GM12891 (cell line): ENCODE data around the gene KRTAP3-3.

Source experiments
- DNase-seq: peaks from one replicate; pipeline ENCODE4 v3.0.0; 2011; ENCODE audit warnings: low spot score; ENCODE audit not compliant: insufficient read length
- FAIRE-seq: peaks from 2 replicates; lab custom pipeline; 2011; peaks lifted over from hg19 to GRCh38; lab: Jason Lieb, UNC
- PAX5 ChIP-seq: IDR thresholded peaks from 2 replicates; pipeline ENCODE4 v1.6.1; 2011; ENCODE audit warnings: low read length, moderate library complexity, mild to moderate bottlenecking; ENCODE audit not compliant: insufficient read depth, severe bottlenecking
- POLR2A ChIP-seq: IDR thresholded peaks from 2 replicates; pipeline ENCODE4 v1.6.1; 2011; ENCODE audit warnings: low read depth, low read length, control low read depth
- POLR2AphosphoS5 ChIP-seq: IDR thresholded peaks from 2 replicates; pipeline ENCODE4 v1.6.1; 2011; ENCODE audit warnings: low read depth, low read length, control low read depth
- POU2F2 ChIP-seq: IDR thresholded peaks from 2 replicates; pipeline ENCODE4 v1.6.1; 2011; ENCODE audit warnings: low read depth, mild to moderate bottlenecking, control low read depth, low read length, moderate library complexity
- SPI1 ChIP-seq: IDR thresholded peaks from 2 replicates; pipeline ENCODE4 v1.6.1; 2011; ENCODE audit warnings: low read depth, low read length, control low read depth
- TAF1 ChIP-seq: IDR thresholded peaks from 2 replicates; pipeline ENCODE4 v1.6.1; 2011; ENCODE audit warnings: low read depth, low read length, control low read depth

Gene KRTAP3-3

GRCh38 chr17:41018541-41018940, 24.6 kb upstream of the KRTAP3-3 start:
- TF ChIP-seq PAX5 (no peak), POU2F2 (no peak), SPI1 (no peak), POLR2AphosphoS5 (no peak), POLR2A (no peak)
- no peak for FAIRE-seq
- no peak for DNase-seq

GRCh38 chr17:41016578-41017215, 22.7 kb upstream of the KRTAP3-3 start:
- FAIRE-seq (no peak), DNase-seq (no peak)
- TF ChIP-seq POU2F2 (no peak), SPI1 (no peak), TAF1 (no peak), PAX5 (no peak), POLR2A (no peak), POLR2AphosphoS5 (no peak)

GRCh38 chr17:41015454-41015853, 21.5 kb upstream of the KRTAP3-3 start:
- DNase-seq (no peak), FAIRE-seq (no peak)
- TF ChIP-seq SPI1 (no peak), POU2F2 (no peak), PAX5 (no peak), TAF1 (no peak), POLR2AphosphoS5 (no peak), POLR2A (no peak)

GRCh38 chr17:41013606-41014005, 19.6 kb upstream of the KRTAP3-3 start:
- DNase-seq (no peak), FAIRE-seq (no peak)
- TF ChIP-seq TAF1: no peak
- no peak for TF ChIP-seq SPI1
- no peak for TF ChIP-seq PAX5
- no peak for TF ChIP-seq POLR2AphosphoS5
- TF ChIP-seq POLR2A: no peak
- no peak for TF ChIP-seq POU2F2

- no peak for TF ChIP-seq SPI1
- TF ChIP-seq POLR2AphosphoS5: no peak
- no peak for TF ChIP-seq POLR2A
- TF ChIP-seq TAF1: no peak
- TF ChIP-seq PAX5: no peak
- TF ChIP-seq POU2F2: no peak
- DNase-seq: no peak
- no peak for FAIRE-seq
Measured at GRCh38 chr17:41013181-41013580, 19.2 kb upstream of the KRTAP3-3 start.

GRCh38 chr17:41012326-41013120, 18.6 kb upstream of the KRTAP3-3 start:
- DNase-seq (no peak), FAIRE-seq (no peak)
- TF ChIP-seq SPI1 (no peak), POLR2A (no peak), TAF1 (no peak), POLR2AphosphoS5 (no peak), PAX5 (no peak), POU2F2 (no peak)

- no peak for FAIRE-seq
- TF ChIP-seq POU2F2 (no peak), SPI1 (no peak), PAX5 (no peak), POLR2AphosphoS5 (no peak), POLR2A (no peak), TAF1 (no peak)
- DNase-seq: no peak
Measured at GRCh38 chr17:41010441-41010840, 16.5 kb upstream of the KRTAP3-3 start.

- TF ChIP-seq PAX5: no peak
- TF ChIP-seq POLR2A: no peak
- TF ChIP-seq TAF1: no peak
- no peak for TF ChIP-seq SPI1
- no peak for TF ChIP-seq POLR2AphosphoS5
- no peak for TF ChIP-seq POU2F2
- FAIRE-seq (no peak), DNase-seq (no peak)
Measured at GRCh38 chr17:41009936-41010335, 16.0 kb upstream of the KRTAP3-3 start.

GRCh38 chr17:41009301-41009760, 15.4 kb upstream of the KRTAP3-3 start:
- TF ChIP-seq PAX5: no peak
- no peak for TF ChIP-seq TAF1
- TF ChIP-seq POLR2AphosphoS5: no peak
- no peak for TF ChIP-seq POLR2A
- TF ChIP-seq SPI1: no peak
- no peak for TF ChIP-seq POU2F2
- FAIRE-seq: no peak
- DNase-seq: no peak
